GM11168 (cell line): Measurements from ENCODE around the gene VMP1.

Experiments
- in situ Hi-C: fragments of 300-500 bp; cut with MboI; formaldehyde crosslinking; loops from one replicate; pipeline ENCODE4 v1.12.0; 2022; ENCODE audit warnings: low sequenced_read_pairs; ENCODE audit not compliant: unreplicated experiment

Gene VMP1

DNA sequence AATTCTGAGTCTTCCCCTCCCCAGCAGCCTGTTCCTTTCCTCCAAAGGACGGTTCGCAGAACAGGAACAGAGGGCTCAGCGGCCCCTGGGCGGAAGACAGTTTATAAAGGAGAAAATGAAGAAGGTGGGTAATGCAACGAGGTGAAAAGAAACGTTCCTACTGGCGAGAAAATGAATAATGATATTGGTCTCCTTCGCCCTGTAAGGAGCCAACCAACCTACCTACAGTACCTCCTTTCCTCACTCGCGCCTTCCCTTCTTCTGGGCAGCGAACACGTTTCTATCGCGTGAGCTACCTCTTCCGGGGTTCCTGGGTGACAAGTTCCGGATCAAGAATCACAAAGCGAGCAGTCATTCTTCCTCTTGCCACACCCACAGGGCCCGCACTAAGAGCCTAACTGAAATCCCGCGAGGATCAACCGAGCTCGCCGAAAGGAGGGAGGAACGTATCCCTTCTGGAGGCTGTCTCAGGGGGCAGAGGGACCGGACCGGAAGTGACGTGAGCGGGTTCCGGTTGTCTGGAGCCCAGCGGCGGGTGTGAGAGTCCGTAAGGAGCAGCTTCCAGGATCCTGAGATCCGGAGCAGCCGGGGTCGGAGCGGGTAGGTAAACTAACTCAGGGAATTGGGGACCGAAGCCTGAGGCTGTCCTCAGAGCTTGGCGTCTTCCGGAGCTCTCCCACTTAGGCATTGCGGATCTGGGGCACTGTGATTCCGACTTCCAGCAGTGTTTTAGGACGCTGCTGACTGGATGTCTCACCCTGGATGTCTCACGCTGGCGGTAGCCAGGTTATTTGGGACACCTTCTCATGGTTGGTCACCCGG, at the start of gene VMP1, which contains the start of gene PTRH2:
TSS of gene VMP1 (plus strand) at position 506 of the 822 bp plus-strand sequence. CDS start 23,793 bp downstream, outside the sequence.
TSS of gene PTRH2 (minus strand) at position 282 of the 822 bp plus-strand sequence. CDS start 9,452 bp downstream, outside the sequence.
- in situ Hi-C loops: no loop called here

DNA sequence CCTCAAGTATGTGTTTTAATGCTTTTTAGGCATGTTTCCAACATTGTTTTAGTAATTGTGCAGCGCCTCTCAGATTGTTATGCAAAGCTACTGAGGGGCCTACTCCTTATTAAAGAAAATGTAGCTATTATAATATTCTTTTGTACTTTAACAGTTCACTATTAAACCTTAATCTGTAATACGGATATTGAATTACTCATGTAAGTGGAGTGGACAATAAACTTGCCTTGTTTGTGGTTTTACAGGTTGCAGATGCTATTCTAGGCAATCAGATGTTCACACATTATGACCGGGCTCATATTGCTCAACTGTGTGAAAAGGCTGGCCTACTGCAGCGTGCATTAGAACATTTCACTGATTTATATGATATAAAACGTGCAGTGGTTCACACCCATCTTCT, 41.2 kb upstream of the VMP1 start:
- in situ Hi-C loops: no loop called here

DNA sequence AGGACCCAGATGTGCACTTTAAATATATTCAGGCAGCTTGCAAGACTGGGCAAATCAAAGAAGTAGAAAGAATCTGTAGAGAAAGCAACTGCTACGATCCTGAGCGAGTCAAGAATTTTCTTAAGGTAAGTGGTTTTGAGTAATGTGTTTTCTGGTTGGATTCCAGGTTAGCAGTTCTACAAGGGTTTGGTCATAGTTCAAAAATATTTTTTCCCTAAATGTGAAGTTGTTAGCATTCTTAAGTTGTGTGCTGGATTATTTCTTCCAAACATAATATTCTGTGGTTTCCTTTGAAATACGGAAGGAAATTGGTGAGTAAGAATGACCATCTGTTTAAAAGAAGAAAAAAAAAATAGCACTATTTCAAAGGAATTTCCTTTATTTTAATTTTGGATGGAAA, 38.6 kb upstream of the VMP1 start:
- in situ Hi-C loops: no loop called here

DNA sequence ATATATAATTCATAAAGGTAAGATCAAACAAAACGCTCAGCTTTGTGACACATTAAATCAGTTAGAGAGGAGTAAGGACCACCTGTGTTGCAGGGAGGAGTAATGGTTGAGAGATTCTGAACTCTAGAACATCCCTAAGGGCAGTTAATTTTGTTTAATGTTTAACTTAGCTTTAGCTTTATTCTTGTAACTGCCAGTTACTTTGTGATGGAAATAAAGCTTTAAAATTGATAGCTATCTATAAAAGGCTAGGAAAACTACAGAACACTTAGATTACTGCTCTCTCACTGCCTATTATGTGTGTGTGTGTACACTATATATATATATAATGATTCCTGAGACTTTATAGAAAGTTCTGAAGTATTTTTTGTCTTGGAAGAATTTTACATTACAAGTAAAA, 38.0 kb upstream of the VMP1 start:
- in situ Hi-C loops: no loop called here

DNA sequence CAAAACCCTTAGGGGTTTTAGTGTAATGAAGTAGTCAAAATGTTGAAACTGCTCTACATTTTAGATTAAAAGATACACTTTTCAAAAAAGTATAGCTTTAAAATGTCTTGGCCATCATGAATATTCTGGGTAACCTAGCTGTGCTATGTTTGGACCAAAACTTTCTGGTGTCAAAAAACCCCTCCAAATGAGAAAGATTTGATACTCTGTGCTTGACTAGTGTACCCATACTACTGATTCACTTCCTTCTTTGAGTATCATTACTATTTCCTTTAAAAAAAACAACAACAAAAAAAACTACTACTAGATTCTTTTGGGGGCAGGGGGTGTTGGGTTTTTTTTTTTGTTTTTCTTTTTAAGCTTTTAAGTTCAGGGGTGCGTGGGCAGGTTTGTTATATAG, 37.5 kb upstream of the VMP1 start:
- in situ Hi-C loops: no loop called here

DNA sequence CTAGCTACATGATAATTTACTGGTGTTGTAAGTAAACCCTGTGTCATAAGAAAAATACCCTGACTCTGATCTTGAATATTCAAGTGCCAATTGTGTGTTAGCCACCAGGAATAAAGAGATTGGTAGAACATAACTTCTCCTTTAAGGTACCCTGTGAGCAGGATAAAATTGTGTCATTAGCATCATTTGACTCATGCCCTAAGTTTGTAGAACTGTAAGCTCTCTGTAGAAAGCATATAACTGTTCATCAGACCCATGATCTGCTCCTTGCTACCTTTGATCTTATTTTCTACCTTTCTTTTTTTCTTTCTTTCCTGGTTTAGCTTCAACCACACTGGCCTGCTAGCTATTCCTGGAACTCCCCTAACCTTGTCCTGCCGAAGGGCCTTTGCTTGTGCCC, 36.1 kb upstream of the VMP1 start:
- in situ Hi-C loops: no loop called here

DNA sequence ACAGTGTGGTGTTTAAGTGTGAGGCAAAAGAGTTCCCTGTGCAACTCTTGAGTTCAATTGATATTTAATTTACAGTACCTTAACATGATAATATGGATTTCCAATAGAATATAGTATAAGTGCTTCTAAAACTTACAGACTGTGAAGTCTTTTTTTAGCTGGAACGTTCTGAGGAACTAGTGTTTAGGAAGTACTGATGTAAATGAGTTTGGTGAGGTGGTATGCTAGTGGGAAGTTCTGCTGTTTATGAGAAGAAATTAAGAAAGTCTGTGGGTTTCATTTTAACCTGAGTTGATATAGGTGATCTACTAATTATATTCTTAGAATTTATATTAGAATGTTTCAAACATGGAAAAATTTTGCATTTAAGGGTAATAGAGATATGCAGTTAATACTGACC, 32.2 kb upstream of the VMP1 start:
- in situ Hi-C loops: no loop called here

DNA sequence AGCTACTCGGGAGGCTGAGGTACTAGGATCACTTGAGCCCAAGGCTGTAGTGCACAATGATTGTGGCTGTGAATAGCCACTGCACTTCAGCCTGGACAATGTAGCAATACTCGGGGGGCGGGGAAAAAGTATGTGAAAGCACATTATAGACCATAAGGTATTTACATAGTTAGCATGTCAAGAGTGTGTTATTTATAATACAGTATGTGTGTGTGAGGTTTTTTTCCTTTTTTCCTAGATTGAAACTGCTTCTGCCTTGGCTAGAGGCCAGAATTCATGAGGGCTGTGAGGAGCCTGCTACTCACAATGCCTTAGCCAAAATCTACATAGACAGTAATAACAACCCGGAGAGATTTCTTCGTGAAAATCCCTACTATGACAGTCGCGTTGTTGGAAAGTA, 30.7 kb upstream of the VMP1 start:
- in situ Hi-C loops: no loop called here

DNA sequence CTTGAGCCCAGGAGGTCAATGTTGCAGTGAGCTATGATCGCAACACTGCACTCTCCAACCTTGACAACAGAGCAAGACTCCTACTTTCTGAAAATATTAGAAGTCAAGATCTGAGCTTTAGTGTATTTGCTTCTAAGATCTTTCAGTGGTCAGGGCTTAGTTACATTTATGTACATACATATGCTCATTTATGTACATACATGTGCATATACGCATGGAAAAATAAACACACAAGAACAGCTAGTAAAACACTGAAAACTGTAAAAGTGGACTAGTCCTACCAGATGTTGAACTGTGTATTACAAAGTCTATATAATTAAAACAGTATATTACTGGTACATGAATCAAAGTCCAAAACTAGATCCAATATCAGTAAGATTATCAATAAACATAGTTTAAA, 28.5 kb upstream of the VMP1 start:
- in situ Hi-C loops: no loop called here

DNA sequence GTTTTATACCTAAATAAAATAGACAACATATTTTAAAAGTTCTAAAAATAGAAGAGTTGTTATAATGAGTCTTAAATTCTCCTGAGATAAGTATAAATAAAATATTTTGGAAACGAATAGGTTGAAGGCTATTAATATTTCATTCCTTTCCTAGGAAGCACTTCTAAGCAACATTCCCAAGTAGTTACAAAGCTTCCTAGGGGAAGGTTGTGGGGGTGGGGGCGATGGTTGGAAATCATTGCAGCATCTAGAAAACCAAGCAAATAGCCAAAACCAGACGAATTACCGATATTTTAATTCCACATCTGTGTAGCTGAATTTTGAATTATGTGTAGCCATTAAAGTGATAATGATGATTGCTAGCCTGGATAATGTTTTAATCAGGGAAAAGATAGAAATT, 27.1 kb upstream of the VMP1 start:
- in situ Hi-C loops: no loop called here

DNA sequence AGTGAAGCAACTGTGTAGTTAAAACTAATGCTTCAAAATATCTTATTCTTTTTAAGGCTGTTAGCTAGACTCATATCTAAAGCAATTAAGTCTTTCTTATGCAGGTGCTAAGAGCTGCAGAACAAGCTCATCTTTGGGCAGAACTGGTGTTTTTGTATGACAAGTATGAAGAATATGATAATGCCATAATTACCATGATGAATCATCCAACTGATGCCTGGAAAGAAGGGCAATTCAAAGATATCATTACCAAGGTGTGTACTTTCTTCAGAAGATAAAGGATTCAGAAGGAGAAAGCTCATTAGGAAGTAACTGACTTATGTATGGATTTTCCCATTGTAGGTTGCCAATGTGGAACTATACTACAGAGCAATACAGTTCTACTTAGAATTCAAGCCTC, 24.2 kb upstream of the VMP1 start:
- in situ Hi-C loops: no loop called here

DNA sequence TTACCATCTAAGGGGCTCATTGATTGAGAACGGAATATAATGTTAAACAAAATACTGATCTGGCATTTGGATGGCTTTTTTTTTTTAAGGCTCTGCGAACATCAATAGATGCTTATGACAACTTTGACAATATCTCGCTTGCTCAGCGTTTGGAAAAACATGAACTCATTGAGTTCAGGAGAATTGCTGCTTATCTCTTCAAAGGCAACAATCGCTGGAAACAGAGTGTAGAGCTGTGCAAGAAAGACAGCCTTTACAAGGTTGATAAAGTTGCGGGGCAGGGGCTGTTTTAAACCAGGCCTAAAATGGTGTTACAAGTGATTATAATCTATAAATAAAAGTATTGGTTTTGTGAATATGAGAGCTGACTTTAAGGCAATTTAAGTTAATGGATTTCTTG, 22.5 kb upstream of the VMP1 start:
- in situ Hi-C loops: no loop called here

DNA sequence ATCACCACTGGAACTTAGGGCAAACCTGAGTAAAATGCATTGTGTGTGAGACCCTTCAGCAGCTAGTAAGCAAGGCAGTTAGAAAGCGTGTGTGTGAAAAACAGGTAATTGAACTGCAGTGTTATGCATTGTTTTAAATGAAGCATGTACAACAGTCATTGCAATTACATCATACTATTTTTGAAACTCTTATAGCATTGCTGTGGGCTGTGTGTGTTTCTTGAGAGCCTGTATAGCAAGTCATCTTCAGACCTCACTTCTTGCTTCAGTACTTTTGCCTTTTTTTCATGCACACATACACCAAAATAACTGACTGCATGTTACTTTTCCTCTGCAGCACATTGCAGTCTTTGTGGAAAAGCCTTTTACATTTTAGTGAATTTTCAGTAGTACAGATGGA, 19.4 kb upstream of the VMP1 start:
- in situ Hi-C loops: no loop called here

DNA sequence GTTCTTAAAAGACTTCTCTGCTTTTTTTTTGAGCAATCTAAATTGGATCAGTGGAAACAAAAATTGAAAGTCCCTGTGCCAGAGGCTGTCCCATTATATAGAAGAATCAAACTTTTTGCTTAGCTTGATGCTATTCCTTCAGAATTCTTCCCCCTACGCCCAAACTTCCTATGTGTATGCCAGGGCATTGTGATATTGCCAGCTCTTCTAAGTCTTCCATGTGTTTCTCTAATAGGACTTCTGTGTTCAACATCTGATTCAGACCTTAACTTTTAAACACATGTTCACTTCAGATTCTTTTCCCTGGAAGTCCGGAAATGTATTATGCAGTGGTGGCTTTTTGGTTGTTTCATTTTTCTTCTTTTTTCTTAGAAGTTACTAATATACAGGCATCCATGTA, 19.0 kb upstream of the VMP1 start:
- in situ Hi-C loops: no loop called here

DNA sequence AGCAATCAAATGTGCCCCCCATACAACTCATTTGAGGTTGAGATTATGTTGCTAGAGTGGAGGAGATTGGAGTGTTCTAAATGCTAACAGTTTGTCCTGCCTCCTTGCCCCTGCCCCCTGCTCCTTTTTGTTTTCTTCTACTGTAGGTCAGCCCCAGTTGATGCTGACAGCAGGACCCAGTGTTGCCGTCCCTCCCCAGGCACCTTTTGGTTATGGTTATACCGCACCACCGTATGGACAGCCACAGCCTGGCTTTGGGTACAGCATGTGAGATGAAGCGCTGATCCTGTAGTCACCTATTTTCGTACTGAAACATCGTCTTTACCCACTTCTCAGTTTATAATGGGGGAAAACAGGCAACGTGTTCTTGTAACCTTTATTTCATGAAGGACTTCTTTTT, 13.9 kb upstream of the VMP1 start:
- in situ Hi-C loops: no loop called here

DNA sequence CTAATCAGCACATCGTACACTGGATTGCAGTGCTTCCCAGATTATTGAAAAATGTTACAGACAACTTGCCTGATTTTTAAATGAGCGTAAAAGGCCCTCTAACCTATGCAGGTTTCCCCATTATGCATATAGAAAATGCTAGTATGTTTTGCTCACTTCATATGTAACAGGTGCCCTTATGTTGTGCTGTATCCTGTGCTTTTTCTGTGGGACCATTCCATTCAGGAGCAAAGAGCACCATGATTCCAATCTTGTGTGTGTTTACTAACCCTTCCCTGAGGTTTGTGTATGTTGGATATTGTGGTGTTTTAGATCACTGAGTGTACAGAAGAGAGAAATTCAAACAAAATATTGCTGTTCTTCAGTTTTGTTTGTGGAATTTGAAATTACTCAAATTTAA, 13.1 kb upstream of the VMP1 start:
- in situ Hi-C loops: no loop called here

DNA sequence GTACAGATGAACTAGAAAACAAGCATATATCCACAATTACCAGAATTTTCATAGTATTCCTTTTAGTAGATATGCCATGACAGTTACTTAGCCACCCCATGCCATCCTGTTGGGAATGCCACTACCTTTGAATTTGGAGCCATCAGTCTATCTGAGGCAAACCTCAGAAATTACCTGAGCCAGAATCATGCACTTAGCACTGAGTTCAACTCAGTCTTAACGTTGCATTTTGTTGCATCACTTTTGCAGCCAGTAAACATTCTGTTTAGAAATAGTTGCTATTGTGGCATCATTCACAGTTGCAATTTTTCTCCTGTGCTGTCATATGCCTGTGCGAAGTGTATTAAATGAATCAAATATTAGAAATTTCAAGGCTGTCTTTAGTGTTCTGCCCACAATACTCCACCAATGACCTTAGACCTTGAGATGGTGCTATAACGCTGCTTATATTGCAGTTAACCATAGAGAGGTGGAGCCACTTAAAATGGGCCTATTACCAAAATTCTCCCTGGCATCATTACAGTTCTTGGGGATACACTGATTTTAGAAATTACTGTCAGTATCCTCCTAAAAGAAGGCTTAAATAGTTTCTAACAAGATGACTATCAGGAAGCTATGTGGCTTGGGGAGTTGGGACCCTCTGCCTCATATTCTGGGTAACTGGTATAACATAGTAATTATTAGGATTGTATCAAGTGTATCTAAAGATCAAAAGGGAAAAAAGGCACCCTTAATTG, 11.3 kb upstream of the VMP1 start:
- in situ Hi-C loops: no loop called here

DNA sequence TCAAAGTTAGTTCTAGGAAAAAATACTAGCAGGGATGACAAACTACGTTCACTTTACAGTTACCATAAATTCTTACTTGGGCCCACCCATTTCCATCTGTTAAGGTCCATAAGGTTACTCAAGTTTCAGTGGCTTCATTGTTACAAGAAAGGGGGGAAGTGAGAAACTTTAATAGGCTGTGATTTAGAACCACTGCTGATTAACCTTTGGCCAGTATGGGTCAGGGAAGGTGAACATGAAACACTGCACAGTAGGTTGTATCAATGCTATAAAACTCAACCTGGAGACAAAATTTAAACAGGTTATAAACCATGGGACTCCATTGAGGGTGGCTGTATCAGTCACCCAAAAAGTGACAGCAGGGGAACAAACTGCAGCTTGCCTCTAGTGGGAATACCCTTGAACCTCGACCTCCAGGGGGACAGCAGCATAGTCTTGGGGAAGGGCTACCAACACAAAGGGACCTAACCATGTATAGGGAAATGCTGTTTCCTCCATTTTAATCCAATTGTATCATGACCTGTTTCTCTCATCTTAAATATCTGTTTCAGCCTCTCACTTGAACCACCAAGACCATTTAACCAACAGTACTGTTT, 10.7 kb upstream of the VMP1 start:
- in situ Hi-C loops: no loop called here

DNA sequence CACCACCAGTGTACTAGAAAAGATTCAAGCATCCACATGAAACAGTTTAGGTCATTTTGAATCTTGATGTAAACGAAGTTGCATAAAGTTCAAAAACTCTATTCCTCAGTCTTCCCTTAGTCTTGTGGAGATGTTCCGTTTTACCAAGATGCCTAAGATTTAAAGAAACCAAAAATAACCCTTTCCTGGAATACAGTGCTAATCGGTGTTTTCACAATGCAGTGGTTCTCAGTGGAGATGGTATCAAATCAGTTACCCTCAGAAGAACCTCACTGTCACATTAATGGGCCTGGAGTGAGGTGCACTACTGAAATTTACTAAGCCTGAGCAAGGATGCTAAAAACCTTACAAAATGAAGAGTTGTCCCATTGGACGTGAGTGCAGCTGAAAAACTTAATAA, 9.3 kb upstream of the VMP1 start:
- in situ Hi-C loops: no loop called here

DNA sequence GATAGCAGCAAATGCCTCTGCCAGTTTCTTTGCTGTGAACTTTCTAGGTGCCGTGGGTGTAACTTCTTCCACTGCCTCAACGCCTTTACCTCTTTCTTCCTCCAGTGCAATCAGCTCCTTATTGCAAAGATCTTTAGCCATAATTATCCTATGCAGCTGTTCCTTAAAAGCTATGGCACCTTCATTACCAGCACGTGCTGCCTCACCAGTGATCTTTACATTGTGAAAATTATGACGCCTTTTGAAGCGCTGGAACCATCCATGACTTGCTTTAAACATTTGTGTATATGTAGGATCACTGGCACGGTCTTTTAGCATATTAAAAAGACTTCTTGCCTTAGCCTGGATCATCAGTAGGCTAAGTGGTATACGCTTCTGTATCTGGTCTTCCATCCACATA, 8.2 kb upstream of the VMP1 start:
- in situ Hi-C loops: no loop called here

DNA sequence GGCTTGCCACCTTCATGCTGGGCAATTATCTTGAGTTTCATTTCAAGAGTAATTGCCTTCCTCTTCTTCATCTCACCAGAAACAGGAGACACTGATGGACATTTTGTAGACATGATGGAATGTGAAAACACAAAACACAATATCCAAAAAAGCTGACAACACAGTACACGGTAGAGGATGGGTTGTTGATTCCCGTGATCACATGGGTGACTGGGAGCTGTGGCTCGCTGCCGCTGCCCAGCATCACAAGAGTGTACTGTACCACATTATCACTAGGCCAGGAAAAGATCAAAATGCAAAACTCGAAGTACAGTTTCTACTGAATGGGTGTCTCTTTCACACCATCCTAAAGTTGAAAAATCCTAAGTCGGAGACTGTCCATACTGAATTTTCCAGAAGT, 7.7 kb upstream of the VMP1 start:
- in situ Hi-C loops: no loop called here
